ENCODE measurements around the gene ZFPM1.
"Not testable (repeated sequence)": the region's sequence is repeated elsewhere in the genome, so short reads cannot be mapped to it uniquely, and the experiment has no call there.

Gene ZFPM1

DNA sequence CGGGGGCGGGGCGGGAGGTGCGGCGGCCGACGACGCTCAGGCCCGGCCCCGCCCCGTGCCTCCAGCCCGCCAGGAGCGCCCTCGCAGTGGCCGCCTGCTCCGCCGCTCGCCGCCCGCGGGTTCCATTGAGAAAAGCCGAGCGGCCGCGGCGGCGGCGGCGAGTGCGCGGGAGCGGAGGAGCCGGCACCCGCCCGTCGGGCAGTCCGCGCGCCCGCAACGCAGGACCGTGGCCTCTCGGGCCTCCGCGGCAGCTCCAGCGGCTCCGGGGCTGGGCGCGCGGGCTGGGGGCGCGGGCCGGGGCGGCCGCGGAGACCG, at the start of gene ZFPM1:
Gene ZFPM1, plus strand, starts transcription at position 64 of the 315 bp plus-strand sequence. CDS start 359 bp downstream, outside the sequence.
- no peak for DNase-seq

DNA sequence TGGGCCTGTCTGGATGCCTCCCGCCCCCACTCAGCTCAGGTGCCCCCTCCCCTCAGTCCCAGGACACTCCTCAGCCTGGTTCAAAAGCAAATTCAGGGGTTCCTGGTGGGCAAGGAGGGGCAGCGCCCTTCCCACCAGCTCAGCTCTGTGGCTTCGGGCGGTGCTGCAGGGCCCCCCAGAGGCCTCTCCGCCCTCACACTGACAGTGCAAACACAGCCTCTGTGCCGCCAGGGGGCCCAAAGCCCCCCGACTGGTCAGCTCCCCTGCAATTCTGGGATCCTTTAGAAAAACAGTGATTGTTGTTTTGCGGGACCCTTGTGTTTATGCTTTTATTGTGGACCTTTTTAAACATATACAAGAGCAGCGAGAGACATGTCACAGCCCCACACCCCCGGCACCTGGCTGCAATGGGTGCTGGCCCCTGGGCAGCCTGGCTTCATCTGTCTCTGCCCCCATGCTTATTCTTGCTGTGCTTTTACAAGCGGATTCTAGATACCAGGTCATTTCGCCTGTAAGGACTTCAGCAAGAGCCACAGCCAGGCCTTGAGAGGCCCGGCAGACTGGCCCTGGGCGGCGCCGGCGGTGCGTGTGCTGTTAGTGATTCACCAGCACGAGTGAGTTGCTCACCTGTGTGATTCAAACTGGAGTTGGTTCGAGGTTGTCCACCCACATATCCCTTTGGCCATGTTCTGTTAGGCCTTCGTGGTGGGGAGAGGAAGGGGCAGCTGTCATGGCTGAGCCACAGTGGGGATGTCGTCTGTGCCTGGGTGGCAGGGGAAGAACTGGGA, 49.1 kb upstream of the ZFPM1 start:
- DNase-seq: no peak

DNA sequence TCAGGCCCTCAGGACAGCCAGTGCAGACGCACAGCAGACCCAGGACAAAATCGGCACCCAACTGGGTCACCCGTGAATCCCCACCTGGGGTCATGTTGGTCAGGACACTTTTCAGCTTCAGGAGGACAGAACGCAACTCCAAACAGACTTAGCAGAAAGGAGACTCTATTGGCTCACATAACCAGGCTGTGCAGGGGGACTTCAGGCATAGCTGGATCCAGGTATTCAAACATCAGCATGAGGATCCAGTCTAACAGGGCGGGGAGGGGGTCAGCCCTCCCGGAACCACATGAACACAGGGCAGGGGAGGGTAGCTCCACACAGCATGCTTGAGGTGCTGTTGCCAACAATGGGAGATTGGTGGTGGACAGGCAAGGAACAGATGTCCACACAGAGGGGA, 48.3 kb upstream of the ZFPM1 start:
- DNase-seq: no peak

DNA sequence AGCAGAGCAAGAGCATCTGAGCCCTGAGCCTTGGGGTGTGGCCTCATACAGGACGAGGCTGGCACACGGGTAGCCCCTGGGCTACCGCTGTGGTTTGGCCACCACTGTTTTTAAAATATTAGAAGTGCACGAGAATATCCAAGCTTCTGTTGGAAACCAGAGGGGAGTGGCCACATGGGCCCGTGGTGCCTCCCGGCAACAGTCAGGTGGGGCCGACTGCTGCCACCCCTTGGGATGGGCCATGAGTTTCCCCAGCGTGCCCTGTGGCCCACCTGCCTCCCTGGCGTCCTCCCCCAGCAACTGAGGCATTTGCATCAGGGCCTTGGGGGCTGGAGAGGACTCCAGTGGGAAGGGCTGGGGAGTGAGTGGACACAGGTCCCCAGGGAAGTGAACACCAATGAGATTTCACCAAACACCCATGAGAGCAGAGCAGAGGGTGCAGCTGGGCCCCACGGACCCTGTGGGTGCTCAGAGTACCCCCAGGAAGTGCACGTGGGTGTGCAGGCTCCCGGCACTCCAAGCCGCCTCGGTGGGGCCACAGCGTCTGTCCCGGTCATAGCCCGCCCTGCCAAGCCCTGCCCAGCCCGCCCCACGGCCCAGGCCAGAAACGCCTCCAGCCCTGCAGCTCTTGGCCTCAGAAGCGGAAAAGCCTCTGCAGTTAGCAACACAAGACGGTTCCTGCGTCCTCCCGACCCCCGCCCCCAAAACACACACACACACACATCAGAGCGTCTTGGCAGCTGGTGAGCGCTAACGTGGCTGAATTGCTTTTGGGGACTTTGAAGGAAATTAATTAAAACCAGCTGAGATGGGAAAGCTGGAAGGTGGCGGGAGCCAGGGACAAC, 47.6 kb upstream of the ZFPM1 start:
- DNase-seq: no peak

DNA sequence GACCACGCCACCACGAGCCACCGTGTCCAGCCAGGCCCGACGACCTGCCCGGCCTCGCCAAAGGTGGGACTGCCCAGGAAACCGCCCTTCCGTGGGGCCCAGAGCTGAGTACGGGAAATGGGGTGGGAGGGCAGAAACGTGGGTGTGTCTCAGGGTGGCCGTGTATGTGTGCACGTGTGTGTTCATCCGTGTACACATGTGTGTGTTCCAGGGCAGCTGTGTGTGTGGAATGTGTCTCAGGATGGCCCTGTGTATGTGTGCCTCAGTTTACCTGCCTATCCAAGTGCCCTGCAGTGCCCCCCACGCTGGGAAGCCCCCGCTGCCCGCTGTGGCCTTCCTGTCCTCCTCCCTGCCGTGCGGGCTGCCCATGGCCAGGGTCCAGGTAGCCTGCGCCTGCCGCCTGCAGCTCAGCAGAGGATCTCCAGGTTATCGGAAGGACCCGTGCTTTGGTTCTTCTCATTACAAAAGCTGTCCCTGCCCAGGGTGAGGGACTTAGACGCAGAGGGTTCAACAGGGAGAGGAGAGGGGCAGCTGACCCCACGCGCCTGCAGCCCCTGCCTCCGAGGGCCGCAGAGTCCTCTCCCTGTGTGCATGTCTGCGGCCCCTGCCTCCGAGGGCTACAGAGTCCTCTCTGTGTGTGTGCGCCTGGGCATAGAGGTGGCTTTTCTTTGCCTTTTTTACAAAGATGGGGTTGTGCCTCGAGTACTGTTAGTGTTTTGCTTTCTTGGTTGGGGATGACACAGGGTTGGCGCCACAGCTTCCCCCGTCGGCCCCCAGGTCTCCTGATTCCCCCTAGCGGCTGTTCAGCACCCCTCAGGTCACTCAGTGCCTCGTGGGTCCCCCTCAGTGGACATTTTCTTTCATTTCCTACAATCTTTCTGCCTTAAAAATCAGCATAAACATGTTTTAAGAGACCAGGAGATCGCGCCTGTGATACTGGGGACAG, 46.7 kb upstream of the ZFPM1 start:
- DNase-seq: peak; percentile 8

- no peak for DNase-seq
Observed at GRCh38 chr16:88407042-88407420, 46.0 kb upstream of the ZFPM1 start.

GRCh38 chr16:88407807-88408206, 45.3 kb upstream of the ZFPM1 start:
- no peak for DNase-seq

DNA sequence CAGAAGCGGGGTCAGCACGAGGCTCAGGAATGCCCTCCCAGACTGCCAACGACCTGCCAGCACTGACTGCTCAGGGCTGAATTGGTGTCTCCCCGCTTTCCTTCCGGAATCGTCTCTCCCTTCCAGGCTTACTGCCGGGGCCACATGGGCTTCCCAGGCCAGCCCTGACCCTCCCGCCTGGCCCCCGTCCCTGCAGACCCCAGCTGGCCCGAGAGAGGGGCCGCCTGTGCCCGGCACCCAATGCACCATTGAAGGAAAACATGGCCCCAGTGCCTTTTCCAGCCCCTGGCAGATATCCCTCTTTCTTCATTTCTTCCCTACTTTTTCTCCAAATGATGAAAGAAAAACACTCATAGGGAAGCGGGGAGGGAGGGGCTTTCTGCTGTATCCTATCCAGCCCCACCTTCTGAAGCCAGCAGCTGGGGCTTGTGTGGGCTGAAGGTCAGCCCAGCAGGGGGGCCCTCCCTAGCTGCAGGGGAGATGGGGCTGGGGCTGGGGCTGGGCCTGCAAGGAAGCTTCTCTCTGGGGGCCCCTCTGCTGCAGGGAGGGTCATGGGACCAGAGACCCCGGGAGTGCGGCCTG, 44.4 kb upstream of the ZFPM1 start:
- DNase-seq: no peak

- no peak for DNase-seq
Observed at GRCh38 chr16:88409296-88410065, 43.6 kb upstream of the ZFPM1 start.

GRCh38 chr16:88410297-88410968, 42.6 kb upstream of the ZFPM1 start:
- DNase-seq: not testable (repeated sequence)

GRCh38 chr16:88411951-88412576, 41.0 kb upstream of the ZFPM1 start:
- DNase-seq: no peak

GRCh38 chr16:88412766-88413165, 40.3 kb upstream of the ZFPM1 start:
- no peak for DNase-seq

- no peak for DNase-seq
Observed at GRCh38 chr16:88413231-88413630, 39.8 kb upstream of the ZFPM1 start.

DNA sequence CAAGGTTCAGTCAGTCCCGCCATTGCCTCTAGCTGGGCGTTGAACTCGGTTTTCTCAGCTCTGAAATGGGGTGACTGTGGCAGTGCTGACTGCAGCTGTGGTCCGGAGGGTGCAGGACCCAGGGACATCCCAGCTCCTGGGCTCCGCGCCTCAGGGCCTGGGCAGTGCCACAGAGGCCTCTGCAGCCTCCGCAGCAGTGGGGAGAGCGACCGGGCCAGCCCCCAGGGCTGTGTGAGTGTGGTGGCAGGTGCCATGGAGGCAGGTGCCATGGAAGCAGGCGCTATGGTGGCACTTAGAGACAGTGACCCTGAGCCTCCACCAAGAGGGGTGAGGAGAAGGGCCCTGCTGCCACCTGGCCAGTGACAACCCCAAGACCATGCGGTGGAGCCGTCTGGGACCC, 39.4 kb upstream of the ZFPM1 start:
- DNase-seq: no peak

DNA sequence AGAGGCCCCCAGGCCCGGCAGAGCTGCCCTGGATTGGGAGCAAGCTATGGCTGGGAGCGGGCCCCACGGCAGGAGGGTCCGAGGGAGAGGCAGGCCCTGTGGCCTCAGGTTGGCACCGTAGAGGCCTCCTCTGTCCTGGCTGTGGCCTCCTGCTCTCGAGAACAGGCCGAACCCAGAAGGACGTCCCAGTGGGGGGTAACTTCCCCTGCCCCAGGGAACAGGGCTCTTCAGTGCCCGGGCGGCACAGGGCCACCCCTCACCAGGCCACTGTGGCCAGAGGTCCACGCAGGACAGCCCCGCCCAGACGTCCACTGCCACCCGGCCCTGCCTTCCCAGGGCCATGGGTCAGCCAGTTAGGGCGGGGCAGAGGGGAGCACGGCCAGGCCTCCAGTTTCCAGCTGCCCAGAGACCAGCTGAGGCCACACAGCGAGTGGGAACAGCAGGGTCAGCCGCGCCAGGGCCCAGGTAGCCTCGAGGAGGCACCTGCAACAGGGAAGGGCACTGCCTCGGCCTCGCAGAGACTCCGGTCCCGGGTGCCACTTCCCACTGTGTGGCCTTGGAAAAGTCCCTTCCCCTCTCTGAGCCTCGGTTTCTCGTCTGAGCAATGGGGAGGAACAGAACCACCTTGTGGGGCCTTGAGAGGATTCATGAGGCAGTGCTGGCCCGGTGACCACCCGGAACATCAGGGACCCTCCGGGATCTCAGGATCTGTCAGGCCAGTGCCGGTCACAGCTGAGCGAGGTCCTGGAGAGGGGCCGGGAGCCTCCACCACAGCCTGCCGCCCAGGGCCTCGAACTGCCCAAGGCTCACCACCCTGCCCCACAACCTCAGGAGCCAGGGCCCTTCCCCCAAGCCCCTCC, 38.3 kb upstream of the ZFPM1 start:
- no peak for DNase-seq

- DNase-seq: no peak
Observed at GRCh38 chr16:88415381-88415705, 37.7 kb upstream of the ZFPM1 start.

DNA sequence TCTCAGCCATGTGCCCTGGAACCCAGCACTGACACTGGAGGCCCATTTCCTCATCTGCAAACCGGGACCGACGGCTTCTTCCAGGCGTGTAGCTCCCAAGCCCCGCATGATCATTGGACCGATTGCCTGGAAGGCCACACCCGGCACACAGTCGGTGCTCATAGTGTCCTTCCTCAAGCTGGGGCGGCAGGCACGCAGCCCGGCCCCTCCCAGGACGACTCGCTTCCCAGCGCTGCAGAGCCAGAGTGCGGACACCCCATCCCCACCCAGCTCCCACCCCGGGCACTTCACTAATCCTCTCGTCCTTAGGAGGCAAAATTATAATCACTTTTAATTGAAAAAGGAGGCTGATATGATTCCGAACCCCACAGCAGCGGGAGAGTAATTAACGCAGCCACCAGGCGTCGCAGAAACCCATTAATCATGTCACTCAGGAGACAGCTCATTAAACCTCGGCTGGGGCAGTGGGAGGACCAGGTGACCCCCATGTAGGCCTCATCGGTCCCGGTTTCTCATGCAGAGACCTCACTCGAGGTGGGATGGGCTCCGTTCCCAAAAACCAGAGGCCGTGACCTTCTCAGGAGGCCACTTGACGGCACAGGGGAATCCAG, 37.3 kb upstream of the ZFPM1 start:
- no peak for DNase-seq

GRCh38 chr16:88416686-88417085, 36.4 kb upstream of the ZFPM1 start:
- DNase-seq: no peak

DNA sequence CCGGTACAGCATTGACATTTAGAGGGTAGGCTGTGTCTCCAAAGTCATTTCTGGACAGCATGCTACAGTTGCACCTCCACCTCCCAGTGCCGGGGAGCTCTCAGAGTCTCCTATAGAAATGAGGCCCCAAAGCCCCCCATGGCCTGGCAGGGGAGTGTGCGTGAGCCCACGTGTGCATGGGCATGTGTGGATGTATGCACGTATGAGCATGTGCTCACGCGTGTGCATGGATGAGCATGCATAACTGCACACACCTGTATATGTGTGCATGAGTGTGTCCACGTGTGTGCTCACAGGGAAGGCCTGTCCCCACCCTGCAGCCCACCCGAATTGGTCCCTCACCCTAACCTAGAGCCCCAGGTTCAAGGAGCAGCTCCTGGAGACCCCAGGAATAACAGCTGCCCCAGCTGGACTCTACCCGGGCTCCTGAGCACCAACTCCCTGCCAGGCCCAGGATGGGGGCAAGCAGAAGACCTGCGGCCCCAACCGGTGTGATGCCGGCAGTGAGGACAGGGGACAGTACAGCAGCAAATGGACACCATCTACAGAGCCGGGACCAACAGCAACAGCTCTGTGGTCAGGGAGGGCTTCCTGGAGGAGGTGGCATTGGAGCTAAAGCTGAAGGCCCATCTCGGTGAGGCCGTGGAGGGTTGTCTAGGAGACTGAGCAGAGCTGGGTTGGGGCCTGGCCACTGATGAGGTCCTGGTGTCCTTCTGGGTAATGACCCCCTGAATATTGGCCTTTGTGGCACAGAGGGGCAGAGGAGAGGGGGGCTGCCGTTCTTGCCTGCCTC, 35.2 kb upstream of the ZFPM1 start:
- no peak for DNase-seq
